Cardiac septum (tissue), 1 donor: ENCODE results near the gene RALBP1. TPM values are rescaled to one million over a fixed set of nuclear protein-coding genes. Genes with fewer than 3 reads are reported as not detected.

Experiments
- DNase-seq: peaks from one replicate; pipeline ENCODE4 v3.0.0-alpha.2; 2020; ENCODE audit warnings: low spot score
- intact Hi-C: fragments of 100-400 bp; cut with DNase I; formaldehyde crosslinking; loops from one replicate; pipeline ENCODE4 v1.14.0; 2022
- total RNA-seq: library from RNA; stranded (reverse); fragmentation: NEBNext Ultra II Directional; extraction: Animal tissue kit (Norgen Biotek cat#: 25700); gene quantifications from one replicate; pipeline ENCODE4 v1.2.1, GENCODE V29; 2021
- donor health status: DM: no; HTN: no; CAD: no.

RALBP1 gene
- total RNA-seq, 1 donor from 2014 or later: 51.0 TPM

DNA sequence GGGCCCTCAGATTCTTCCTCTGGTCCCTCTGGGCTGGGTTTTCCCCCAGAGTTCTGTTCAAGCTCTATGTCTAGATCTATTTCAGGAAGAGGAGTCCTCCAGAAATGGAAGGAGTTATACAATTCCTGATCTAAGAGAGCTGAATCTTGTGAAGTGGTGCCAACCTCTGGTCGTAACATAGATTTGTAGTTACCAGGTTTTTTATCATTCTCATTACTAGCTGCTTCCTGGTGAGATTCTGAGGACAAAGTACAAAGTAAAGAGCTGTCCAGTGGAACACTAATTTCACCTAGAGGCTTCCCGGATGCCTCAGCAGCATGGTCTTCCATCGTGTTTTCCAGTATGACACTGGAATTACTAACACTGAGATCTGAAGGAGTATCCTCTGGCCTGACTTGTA lies 94.9 kb downstream of the RALBP1 start:
- intact Hi-C loops: loop anchor here (10.0 kb wide), 1 partner anchor 385 kb away; no protein-coding TSS in a partner anchor
- no peak for DNase-seq

DNA sequence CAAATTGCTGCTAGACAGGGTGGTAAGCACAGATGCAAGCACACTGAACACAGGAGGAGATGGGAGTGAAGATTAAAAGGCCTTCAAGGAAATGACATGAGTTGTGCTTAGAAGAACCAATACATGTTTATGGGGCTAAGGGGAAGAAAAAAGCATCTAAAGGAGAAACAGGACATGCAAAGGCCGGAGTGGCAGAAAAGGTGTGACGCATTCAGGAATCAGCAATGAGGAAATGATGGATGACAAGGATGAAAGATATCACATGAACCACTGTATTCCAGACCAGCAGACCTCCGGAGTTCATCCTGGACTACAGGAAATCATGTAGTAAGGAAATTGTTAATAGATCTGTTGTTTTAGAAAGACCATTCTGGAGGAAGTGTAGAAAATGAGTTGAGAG lies 96.2 kb downstream of the RALBP1 start:
- no peak for DNase-seq
- intact Hi-C loops: loop anchor here (10.0 kb wide), 1 partner anchor 383 kb away; no protein-coding TSS in a partner anchor

DNA sequence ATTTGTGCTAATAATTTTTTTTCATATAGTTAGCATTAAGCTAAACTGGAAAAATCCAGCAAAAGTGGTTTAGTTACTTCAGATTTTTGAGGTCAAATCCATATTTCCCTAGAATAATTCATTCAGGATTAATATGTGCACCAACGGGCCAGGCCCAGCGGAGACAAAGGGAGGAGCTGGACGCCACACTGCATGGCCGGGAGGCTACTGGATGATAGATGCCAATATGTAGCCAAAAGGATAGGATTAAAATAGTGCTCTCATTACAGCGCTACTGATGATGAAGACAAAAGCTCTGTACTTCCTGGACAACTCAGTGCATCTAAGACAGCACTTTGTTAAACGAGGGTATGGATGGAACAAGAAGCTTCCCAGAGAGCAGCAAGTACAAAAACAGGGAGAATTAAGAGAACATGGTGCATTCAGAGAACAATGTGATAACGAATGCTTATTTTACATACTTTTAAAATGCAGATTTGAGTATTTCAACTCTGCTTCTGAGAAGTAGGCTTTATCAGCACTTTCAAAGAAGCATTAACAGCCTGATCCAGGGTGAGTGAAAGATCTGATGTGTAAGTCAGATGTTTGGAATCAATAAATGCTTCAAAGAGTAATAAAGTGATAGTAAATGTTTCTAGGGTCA lies 99.3 kb downstream of the RALBP1 start:
- intact Hi-C loops: loop anchor here (5.0 to 10.0 kb wide), 2 partner anchors 198 to 380 kb away; no protein-coding TSS in a partner anchor
- DNase-seq: no peak

DNA sequence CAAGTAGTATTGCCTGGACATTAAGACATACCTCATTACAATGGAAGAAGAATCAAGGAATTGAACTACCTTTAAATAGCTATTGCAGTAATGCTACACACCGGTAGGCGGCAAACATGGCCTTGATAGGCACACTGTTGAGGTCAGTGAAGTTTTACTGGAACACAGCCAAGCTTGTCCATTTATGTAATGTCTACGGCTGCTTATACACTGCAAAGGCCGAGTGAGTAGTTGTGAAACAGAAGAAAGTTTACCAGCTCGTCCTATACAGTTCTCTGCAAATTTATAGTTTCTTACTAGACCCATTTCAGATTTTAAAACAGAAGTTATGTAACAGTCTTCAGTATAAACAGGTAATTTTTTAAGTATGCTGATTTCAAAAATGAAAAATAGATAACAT lies 100.2 kb downstream of the RALBP1 start:
- intact Hi-C loops: loop anchor here (5.0 to 10.0 kb wide), 2 partner anchors 197 to 379 kb away; no protein-coding TSS in a partner anchor
- DNase-seq: no peak

DNA sequence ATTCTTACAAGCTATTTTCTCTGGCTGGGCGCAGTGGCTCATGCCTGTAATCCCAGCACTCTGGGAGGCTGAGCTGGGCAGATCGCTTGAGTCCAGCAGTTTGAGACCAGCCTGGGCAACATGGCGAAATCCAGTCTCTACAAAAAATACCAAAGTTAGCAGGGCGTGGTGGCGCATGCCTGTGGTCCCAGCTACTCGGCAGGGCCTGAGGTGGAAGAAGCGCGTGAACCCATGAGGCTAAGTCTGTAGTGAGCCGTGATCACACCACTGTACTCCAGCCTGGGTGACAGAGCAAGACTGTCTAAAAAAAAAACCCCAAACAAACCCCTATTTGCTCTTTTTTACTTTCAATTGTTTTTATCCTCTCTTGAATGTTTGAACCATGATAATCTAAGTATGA lies 102.0 kb downstream of the RALBP1 start:
- no peak for DNase-seq
- intact Hi-C loops: loop anchor here (5.0 to 10.0 kb wide), 2 partner anchors 195 to 377 kb away; no protein-coding TSS in a partner anchor

DNA sequence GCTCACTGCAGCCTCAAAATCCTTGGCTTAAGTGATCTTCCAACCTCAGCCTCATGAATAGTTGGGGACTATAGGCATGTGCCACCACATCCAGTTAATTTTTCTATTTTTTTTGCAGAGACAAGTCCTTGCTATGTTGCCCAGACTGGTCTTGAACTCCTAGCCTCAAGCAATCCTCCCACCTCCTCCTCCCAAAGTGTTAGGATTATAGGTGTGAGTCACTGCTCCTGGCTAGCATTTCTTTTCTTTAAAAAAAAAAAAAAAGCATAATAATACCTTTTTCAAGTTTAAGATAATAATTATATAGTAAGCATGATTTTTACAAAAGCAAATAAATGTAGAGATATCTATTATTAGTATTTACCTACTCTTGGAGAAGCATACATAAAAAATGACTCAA lies 103.0 kb downstream of the RALBP1 start:
- no peak for DNase-seq
- intact Hi-C loops: loop anchor here (5.0 to 10.0 kb wide), 2 partner anchors 194 to 376 kb away; no protein-coding TSS in a partner anchor

DNA sequence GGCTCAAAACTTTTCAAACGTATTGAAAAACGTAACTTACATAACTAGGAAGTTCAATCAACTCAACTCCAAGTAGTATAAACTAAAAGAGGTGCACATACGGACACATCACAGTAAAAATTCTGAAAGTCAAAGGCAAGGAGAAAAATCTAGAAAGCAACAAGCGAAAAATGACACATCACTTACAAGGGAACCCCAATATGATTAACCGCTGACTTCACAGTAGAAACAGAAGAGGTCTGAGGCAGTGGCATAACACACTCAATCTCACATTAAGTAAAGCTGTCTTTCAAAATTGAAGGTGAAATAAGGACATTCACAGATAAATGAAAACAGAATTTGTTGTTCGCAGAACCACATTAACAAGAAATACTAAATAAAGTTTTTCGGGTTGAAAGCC lies 106.4 kb downstream of the RALBP1 start:
- no peak for DNase-seq
- intact Hi-C loops: no loop called here

DNA sequence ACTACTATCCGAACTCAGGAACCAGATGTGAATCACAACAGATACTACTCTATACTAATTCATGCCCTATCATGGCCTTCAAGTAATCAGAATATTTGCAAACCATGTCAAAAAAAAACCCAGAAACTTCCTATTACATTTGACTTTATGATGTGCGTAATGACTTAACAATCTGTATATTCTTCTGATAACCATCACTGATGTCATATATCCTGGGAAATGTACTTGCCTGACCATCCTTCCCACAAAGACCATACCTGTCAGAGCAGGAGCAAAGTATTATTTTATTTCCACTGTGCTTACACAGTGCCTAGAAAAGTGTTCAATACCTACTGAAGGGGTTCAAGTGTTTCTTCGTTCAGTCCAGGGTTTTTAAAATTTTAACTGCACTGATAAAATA lies 111.5 kb downstream of the RALBP1 start:
- intact Hi-C loops: no loop called here

More for the DNA sequence above, 111.5 kb downstream of the RALBP1 start:
- DNase-seq: no peak

Other genes starting within 250 kb of the RALBP1 start
- 19.2 TPM for gene TWSG1, start 140.7 kb upstream of the RALBP1 start, total RNA-seq
- gene PPP4R1, start 139.0 kb downstream of the RALBP1 start, total RNA-seq: 83.1 TPM
- gene RAB31, start 232.8 kb downstream of the RALBP1 start, total RNA-seq: 32.2 TPM